GM18526 (cell line): ENCODE measurements around the gene ETV2.

Experiments used
- POLR2A ChIP-seq: IDR thresholded peaks from 3 replicates; pipeline ENCODE4 v1.6.1; 2011; ENCODE audit not compliant: insufficient read length; ENCODE audit errors: extremely low read depth

The ETV2 gene

GRCh38 chr19:35670686-35671085, 29.1 kb downstream of the ETV2 start:
- no peak for TF ChIP-seq POLR2A

GRCh38 chr19:35671818-35672217, 30.3 kb downstream of the ETV2 start:
- TF ChIP-seq POLR2A = no peak

DNA sequence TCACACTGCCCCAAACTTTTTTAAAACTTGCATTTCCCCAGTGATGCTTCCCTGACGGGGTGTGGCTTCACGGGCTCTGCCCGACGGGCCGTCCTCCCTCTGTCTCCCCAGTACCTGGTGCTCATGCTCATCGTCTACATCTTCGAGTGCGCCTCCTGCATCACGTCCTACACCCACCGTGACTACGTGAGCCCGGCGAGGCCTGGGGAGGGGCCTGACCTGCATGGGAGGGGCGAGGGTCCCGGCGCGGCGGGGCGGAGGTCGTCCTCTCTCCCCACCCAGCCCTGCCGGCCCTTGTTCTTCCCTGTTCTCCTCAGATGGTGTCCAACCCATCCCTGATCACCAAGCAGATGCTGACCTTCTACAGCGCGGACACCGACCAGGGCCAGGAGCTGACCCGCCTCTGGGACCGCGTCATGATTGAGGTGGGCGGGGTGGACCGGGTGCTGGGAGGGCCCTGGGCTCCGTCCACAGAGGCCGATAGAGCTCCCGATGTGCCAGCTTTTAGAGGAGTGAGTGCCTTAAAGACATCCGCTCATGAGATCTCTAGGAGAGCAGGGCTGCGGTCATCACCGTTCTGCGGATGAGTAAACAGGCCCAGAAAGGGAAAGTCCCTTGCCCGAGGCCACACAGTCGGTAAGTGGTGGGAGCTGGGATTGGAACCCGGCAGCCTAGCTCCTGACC, 31.7 kb downstream of the ETV2 start:
- TF ChIP-seq POLR2A = no peak

DNA sequence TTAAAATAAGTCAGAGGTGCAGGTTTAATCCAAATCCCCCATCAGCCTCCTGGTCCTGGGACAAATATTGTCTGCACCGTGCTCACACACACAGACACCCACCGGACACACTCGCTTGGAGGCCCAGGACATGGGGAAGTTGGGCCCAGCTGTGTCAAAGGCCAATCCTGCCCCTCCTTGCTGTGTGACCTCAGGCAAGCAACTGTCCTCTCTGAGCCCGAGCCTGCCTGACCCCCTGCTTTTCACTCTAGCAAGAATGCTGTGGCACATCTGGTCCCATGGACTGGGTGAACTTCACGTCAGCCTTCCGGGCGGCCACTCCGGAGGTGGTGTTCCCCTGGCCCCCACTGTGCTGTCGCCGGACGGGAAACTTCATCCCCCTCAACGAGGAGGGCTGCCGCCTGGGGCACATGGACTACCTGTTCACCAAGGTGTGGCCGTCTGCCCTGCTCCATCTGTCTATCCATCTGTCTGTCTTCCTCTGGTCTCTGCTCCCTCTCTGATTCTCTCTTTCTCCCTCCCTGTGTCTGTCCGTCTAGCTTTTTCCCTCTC, 34.1 kb downstream of the ETV2 start:
- TF ChIP-seq POLR2A = no peak

GRCh38 chr19:35689836-35690235, 48.3 kb downstream of the ETV2 start:
- TF ChIP-seq POLR2A = no peak

DNA sequence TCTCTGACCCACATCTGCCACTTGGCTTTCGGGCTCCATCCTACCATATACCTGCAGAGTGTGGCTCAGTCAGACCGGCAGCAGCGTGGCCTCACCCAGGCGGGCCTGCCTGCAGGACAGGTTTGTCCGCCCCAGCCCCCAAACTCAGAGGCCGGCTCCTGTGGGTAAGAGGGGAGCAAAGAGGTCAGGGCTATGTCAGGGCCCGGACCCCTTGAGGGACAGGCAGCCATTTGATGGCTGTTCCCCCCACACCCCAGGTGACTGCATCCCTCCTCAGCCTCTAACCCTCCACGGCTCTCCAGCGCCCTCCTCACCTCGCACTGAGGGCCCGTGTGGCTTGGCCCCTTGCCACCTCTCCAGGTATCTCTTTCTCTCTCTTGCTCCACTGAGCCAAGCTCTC, 50.5 kb downstream of the ETV2 start:
- no peak for TF ChIP-seq POLR2A

GRCh38 chr19:35693422-35693821, 51.9 kb downstream of the ETV2 start:
- no peak for TF ChIP-seq POLR2A

GRCh38 chr19:35693835-35694599, 52.5 kb downstream of the ETV2 start:
- no peak for TF ChIP-seq POLR2A
